Measurements from ENCODE around the gene ZBP1.

ZBP1 gene

GRCh38 chr20:57566399-57566798 is 53.8 kb downstream of the ZBP1 start:
- DNase-seq (ENCODE audit: extremely low spot score): no peak
- POLR2A ChIA-PET: no interaction called here
- TF ChIP-seq, protein P1, sequence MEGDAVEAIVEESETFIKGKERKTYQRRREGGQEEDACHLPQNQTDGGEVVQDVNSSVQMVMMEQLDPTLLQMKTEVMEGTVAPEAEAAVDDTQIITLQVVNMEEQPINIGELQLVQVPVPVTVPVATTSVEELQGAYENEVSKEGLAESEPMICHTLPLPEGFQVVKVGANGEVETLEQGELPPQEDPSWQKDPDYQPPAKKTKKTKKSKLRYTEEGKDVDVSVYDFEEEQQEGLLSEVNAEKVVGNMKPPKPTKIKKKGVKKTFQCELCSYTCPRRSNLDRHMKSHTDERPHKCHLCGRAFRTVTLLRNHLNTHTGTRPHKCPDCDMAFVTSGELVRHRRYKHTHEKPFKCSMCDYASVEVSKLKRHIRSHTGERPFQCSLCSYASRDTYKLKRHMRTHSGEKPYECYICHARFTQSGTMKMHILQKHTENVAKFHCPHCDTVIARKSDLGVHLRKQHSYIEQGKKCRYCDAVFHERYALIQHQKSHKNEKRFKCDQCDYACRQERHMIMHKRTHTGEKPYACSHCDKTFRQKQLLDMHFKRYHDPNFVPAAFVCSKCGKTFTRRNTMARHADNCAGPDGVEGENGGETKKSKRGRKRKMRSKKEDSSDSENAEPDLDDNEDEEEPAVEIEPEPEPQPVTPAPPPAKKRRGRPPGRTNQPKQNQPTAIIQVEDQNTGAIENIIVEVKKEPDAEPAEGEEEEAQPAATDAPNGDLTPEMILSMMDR (IDR thresholded peaks at IDR 0.05; ENCODE audit: control extremely low read depth, extremely low read depth, low read depth, missing control alignments): no peak
- CTCF ChIA-PET: interaction anchor here (1.0 kb wide), 1 partner anchor 28 kb away, joined by 3 read pairs; no protein-coding TSS in a partner anchor

GRCh38 chr20:57564951-57565642 is 55.1 kb downstream of the ZBP1 start:
- TF ChIP-seq, protein P1 (IDR thresholded peaks at IDR 0.05; ENCODE audit: control extremely low read depth, extremely low read depth, low read depth, missing control alignments): no peak
- DNase-seq (ENCODE audit: extremely low spot score): no peak
- ChIA-PET POLR2A (no interaction called here), CTCF (interaction anchor here (0.9 to 1.0 kb wide), 2 partner anchors 13 to 30 kb away, joined by 3 to 4 read pairs; no protein-coding TSS in a partner anchor)

- TF ChIP-seq, protein P1 (IDR thresholded peaks at IDR 0.05; ENCODE audit: control extremely low read depth, extremely low read depth, low read depth, missing control alignments): no peak
- POLR2A ChIA-PET: no interaction called here
- CTCF ChIA-PET: no interaction called here
- DNase-seq (ENCODE audit: extremely low spot score): no peak
Observed at GRCh38 chr20:57564180-57564802, 55.9 kb downstream of the ZBP1 start.

DNA sequence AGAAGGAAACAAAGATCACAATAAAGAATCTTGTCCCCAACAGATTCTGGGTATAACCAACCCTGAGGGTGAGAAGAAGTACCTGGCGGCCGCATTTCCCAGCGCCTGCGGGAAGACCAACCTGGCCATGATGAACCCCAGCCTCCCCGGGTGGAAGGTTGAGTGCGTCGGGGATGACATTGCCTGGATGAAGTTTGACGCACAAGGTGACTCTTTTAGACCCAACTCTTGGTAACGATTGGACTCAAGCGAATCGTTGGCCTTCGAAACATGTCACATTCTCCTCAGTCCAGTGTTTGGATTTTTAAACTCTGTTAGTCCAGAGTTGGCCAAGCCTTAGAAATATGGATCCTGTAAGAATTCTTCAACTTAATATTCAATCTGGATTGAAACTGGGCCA is 56.7 kb downstream of the ZBP1 start:
- ChIA-PET POLR2A (no interaction called here), CTCF (no interaction called here)
- TF ChIP-seq, protein P1 (IDR thresholded peaks at IDR 0.05; ENCODE audit: control extremely low read depth, extremely low read depth, low read depth, missing control alignments): no peak
- no peak for DNase-seq (ENCODE audit: extremely low spot score)

DNA sequence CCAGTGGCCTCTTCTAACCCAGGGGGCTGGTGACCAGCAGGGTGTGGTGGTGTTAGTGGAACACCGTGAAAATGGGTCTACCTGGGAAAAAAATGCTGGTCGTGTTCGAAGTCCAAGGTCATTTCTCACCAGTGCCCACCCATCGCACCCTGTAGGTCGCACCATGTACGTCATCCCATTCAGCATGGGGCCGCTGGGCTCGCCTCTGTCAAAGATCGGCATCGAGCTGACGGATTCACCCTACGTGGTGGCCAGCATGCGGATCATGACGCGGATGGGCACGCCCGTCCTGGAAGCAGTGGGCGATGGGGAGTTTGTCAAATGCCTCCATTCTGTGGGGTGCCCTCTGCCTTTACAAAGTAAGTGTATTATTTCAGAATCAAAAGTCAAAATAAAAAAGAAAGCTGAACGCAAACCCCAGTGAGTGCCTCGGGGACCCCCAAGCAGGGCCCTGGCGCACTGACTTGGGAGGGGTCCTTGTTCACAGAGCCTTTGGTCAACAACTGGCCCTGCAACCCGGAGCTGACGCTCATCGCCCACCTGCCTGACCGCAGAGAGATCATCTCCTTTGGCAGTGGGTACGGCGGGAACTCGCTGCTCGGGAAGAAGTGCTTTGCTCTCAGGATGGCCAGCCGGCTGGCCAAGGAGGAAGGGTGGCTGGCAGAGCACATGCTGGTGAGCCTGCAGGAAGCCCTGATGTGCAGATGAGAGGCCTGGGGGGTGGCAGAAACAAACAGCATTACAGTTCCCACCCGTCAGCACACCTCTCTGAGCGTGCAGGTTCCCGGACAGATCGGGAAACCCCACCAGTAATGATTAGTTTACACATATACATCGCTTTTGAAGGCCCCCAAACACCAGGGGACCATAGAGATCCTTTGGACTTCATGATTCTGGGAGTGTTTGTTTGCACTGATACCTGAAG is 57.4 kb downstream of the ZBP1 start:
- TF ChIP-seq, protein P1 (IDR thresholded peaks at IDR 0.05; ENCODE audit: control extremely low read depth, extremely low read depth, low read depth, missing control alignments): no peak
- CTCF ChIA-PET: interaction anchor here (1.0 kb wide), 1 partner anchor 58 kb away, joined by 3 read pairs; no protein-coding TSS in a partner anchor
- POLR2A ChIA-PET: no interaction called here
- no peak for DNase-seq (ENCODE audit: extremely low spot score)

Measured in GM10248 (cell line).